RWPE2 (cell line): ENCODE results near the gene DBP.

Experiments
- ATAC-seq: fragments of 200-7000 bp; cut with Tn5 transposase; 3 replicates; pipeline ENCODE4 v1.9.1; 2021; ENCODE audit warnings: low read depth
- DNase-seq: peaks from one replicate; pipeline ENCODE4 v3.0.0-alpha.2; 2020; ENCODE audit warnings: low spot score
- H3K27ac ChIP-seq: fragments of 450-650 bp; 2 replicates; pipeline ENCODE4 v1.5.1; 2017; ENCODE audit warnings: mild to moderate bottlenecking; ENCODE audit not compliant: poor library complexity, severe bottlenecking
- H3K27me3 ChIP-seq: fragments of 250-450 bp; sonication (Bioruptor Pico); 2 replicates; pipeline ENCODE4 v1.5.1; 2021; ENCODE audit warnings: mild to moderate bottlenecking, moderate library complexity; ENCODE audit not compliant: insufficient read depth, poor library complexity, severe bottlenecking
- H3K36me3 ChIP-seq: fragments of 250-450 bp; sonication (Bioruptor Pico); 2 replicates; pipeline ENCODE4 v1.5.1; 2020; ENCODE audit warnings: low read depth, mild to moderate bottlenecking, moderate library complexity
- H3K4me1 ChIP-seq: fragments of 250-450 bp; sonication (Bioruptor Pico); 2 replicates; pipeline ENCODE4 v1.5.1; 2021; ENCODE audit warnings: mild to moderate bottlenecking, moderate library complexity; ENCODE audit not compliant: insufficient read depth, poor library complexity, severe bottlenecking
- H3K4me3 ChIP-seq: fragments of 250-450 bp; sonication (Bioruptor Pico); 2 replicates; pipeline ENCODE4 v1.5.1; 2021; ENCODE audit warnings: mild to moderate bottlenecking, moderate library complexity; ENCODE audit not compliant: severe bottlenecking
- H3K9me3 ChIP-seq: fragments of 250-450 bp; sonication (Bioruptor Pico); 2 replicates; pipeline ENCODE4 v1.5.1; 2021; ENCODE audit warnings: mild to moderate bottlenecking, moderate library complexity; ENCODE audit not compliant: severe bottlenecking
- TF ChIP-seq, protein P1 (sequence below): fragments of 450-650 bp; IDR thresholded peaks from one replicate; pipeline ENCODE4 v1.5.1; 2017; ENCODE audit warnings: mild to moderate bottlenecking, moderate library complexity; ENCODE audit not compliant: poor library complexity, severe bottlenecking

DBP gene

DNA sequence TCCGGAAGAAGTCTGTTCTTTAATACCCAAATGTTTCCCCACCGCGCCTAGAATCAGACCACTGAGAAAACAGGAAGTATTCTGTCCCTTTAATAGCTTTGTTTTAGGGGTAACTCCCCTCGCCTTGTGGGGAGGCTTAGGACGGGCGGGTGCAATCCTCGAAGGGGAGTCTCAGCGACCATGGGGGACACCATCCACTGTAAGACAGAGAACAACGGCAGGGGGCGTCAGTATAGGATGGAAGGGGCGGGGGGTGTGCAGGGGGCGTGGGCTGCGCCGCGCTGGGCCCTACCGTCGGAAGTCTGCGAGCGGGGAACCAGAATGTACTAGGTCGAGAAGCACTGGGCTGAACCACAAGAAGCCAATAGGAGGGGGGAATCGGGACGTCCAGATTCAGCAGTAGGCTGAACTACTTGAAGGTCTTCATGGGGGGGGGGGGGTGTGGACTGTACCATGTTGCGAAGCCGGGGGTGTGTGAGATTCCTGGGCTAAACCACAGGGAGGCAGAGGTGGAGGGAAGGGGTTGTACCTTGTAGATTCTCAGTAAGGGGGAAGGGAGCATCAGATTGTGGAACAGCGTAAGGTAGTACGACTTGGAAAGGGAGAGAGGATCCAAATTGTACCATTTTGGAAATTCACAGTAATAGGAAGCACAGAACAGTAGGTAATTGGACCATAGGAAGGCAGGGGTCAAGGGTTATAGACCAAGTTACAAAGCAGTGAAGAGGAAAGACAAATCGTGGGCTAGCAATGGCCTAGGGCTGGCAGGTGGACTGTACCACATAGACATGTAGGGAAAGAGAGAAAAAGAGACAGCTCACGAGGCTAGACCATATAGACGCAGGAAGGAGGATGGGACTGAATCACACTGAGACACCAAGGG is 1.0 kb upstream of the DBP start:
- peaks cover 2% of the 10 kb centered on the region; the same call in 1 of the 2 replicates for H3K36me3 ChIP-seq
- H3K4me1 ChIP-seq = peaks cover 18% of the 10 kb centered on the region
- TF ChIP-seq, protein P1, sequence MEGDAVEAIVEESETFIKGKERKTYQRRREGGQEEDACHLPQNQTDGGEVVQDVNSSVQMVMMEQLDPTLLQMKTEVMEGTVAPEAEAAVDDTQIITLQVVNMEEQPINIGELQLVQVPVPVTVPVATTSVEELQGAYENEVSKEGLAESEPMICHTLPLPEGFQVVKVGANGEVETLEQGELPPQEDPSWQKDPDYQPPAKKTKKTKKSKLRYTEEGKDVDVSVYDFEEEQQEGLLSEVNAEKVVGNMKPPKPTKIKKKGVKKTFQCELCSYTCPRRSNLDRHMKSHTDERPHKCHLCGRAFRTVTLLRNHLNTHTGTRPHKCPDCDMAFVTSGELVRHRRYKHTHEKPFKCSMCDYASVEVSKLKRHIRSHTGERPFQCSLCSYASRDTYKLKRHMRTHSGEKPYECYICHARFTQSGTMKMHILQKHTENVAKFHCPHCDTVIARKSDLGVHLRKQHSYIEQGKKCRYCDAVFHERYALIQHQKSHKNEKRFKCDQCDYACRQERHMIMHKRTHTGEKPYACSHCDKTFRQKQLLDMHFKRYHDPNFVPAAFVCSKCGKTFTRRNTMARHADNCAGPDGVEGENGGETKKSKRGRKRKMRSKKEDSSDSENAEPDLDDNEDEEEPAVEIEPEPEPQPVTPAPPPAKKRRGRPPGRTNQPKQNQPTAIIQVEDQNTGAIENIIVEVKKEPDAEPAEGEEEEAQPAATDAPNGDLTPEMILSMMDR = no peak
- H3K4me3 ChIP-seq = peak overlapping the region; percentile 48
- ATAC-seq (peak; percentile 28), DNase-seq (no peak)
- peak overlapping the region; percentile 90 for H3K27ac ChIP-seq
- no peaks in the 10 kb centered on the region for H3K27me3 ChIP-seq
- no peaks in the 10 kb centered on the region for H3K9me3 ChIP-seq

DNA sequence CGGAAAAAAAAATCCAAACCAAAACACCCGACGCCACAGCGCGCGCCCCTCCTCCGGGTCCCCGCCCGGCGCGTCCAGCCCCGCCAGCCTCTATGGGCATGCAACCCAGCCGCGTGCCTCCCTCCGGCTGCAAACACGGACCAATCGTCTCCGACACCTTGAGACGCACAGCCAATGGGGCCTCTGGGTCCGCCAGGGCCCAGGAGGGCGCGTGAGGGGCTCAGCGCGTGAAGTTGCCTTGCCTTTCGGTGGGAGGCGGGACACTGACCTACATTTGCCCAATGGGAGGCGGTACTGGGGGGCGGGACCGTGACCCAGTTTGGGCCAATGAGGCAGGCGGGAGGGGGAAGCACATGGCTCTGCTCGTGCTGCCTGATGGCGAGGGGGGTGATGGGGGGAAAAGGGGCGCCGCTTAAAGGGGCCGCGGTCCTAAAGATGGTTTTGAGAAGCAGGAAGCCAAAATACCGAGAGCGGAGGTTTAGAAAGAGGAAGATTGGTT is 319 bp upstream of the DBP start:
- TF ChIP-seq, protein P1 = no peak
- peak overlapping the region; percentile 48 for H3K4me3 ChIP-seq

DNA sequence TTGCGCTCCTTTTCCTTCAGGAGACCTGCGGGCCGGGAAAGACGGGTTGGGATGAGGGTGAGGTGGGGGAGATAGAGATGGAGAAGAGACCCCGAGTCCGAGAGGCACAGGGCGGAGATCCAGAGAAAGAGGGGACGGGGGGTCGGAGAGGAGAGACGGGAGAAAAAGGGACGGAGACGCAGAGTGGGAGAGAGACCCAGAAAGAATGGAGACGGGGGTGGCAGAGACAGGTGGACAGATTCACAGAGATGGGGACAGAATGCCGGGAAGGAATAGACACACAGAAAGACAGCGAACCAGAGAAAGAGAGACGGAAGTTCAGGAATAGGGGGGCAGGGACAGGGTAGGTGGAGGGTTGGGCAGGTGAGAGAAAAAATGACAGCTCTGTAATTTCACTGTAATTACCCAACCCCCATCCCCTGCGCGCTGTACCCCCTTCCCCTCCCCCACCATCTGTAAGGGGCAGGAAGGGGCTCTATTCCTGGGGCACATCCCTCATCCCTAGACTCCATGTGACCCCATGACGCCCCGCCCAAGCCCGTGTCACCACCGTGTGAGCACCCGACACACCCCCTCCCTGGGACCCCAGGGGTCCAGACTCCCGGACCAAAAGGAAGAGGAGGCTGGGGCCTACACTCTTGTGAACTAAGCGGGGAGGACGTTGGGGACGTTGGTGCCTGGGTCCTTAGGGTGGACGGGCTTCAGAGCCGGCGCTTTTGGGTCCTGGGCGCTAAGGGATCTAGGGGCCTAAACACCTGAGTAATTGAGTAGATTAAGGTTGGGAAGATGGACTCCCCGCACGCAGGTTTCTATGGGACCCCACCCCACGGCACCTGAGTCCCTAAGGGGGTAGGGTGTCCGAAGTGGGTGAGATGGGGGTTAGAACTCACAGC is 967 bp downstream of the DBP start:
- H3K4me1 ChIP-seq = peaks cover 29% of the 10 kb centered on the region
- peak overlapping the region; percentile 90 for H3K27ac ChIP-seq
- H3K9me3 ChIP-seq = no peaks in the 10 kb centered on the region
- no peaks in the 10 kb centered on the region for H3K27me3 ChIP-seq
- no peak for DNase-seq
- peaks cover 10% of the 10 kb centered on the region for H3K36me3 ChIP-seq
- ATAC-seq = no peak
- H3K4me3 ChIP-seq = peak overlapping the region; percentile 48
- TF ChIP-seq, protein P1 = no peak

More for the DNA sequence above, 319 bp upstream of the DBP start:
- Histone ChIP-seq H3K27ac (peak overlapping the region; percentile 90), H3K9me3 (no peaks in the 10 kb centered on the region), H3K27me3 (no peaks in the 10 kb centered on the region), H3K4me1 (peaks cover 25% of the 10 kb centered on the region), H3K36me3 (peaks cover 4% of the 10 kb centered on the region; the same call in 1 of the 2 replicates)
- ATAC-seq (peak; percentile 75), DNase-seq (peak; percentile 99)

GRCh38 chr19:48635263-48635965 is 1.8 kb downstream of the DBP start:
- TF ChIP-seq, protein P1 = no peak
- H3K36me3 ChIP-seq = peaks cover 14% of the 10 kb centered on the region
- DNase-seq = no peak
- H3K27ac ChIP-seq = peak overlapping the region; percentile 90
- no peaks in the 10 kb centered on the region for H3K27me3 ChIP-seq
- no peak for ATAC-seq
- H3K9me3 ChIP-seq = no peaks in the 10 kb centered on the region
- peak overlapping the region; percentile 48 for H3K4me3 ChIP-seq
- H3K4me1 ChIP-seq = peaks cover 29% of the 10 kb centered on the region
